B cell (primary cell): ENCODE data around the gene TPH1. TPM values are rescaled to one million over a fixed set of nuclear protein-coding genes. Genes with fewer than 3 reads are reported as not detected.

Source experiments
- ATAC-seq: fragments of 200-7000 bp; cut with Tn5 transposase; one replicate; pipeline ENCODE4 v1.10.0; 2021; ENCODE audit warnings: low read depth, mild to moderate bottlenecking, moderate number of reproducible peaks, moderate library complexity
- CTCF ChIA-PET: fragments of 350-600 bp; sonication (Branson Sonifier 250); formaldehyde crosslinking; loops from one replicate; lab custom pipeline; 2021; ENCODE audit warnings: antibody characterized with exemption, inconsistent platforms; lab: Charles Lee
- POLR2A ChIA-PET: fragments of 350-600 bp; sonication (Branson Sonifier 250); formaldehyde crosslinking; loops from one replicate; lab custom pipeline; 2021; ENCODE audit warnings: antibody characterized with exemption; lab: Charles Lee
- DNase-seq: peaks from one replicate; pipeline ENCODE4 v3.0.0; 2013
- H2AFZ ChIP-seq: 2 replicates; pipeline ENCODE4 v1.6.1; 2012; ENCODE audit warnings: mild to moderate bottlenecking, low read depth, low read length; ENCODE audit not compliant: insufficient read depth, poor library complexity, severe bottlenecking
- H3K27ac ChIP-seq, 2 donors: 1 replicate in 1 of 2; 2 replicates in 1 of 2; pipeline ENCODE4 v1.5.1; 2012 to 2013; ENCODE audit warnings: low read length in 2 of 2, mild to moderate bottlenecking in 2 of 2, moderate library complexity in 1 of 2
- H3K27me3 ChIP-seq, 4 experiments: fragments of 200-600 bp in 1 of 4; sonication (generic) in 1 of 4; replicated peaks in 1 of 4; 1 replicate in 2 of 4; 2 replicates in 2 of 4; pipeline versions ENCODE4 v1.6.1 to v1.7.0; 2013 to 2016; ENCODE audit warnings: low read length in 3 of 4, mild to moderate bottlenecking in 2 of 4, mixed read lengths in 1 of 4, moderate library complexity in 1 of 4; ENCODE audit not compliant: insufficient read depth in 4 of 4, control insufficient read depth in 3 of 4; ENCODE audit errors: control extremely low read depth in 1 of 4
- H3K36me3 ChIP-seq, 2 experiments: replicated peaks in 1 of 2; 1 replicate in 1 of 2; 2 replicates in 1 of 2; pipeline versions ENCODE4 v1.6.1 to v1.7.1; 2013; ENCODE audit warnings: low read length in 1 of 2; ENCODE audit not compliant: insufficient read depth in 2 of 2, control insufficient read depth in 1 of 2; ENCODE audit errors: control extremely low read depth in 1 of 2, extremely low read depth in 1 of 2
- H3K4me1 ChIP-seq, 2 donors: fragments of 200-600 bp in 1 of 2; sonication (generic) in 1 of 2; 1 replicate in 1 of 2; 2 replicates in 1 of 2; pipeline versions ENCODE4 v1.5.1 to v1.6.1; 2013 to 2017; ENCODE audit warnings: low read length in 2 of 2; ENCODE audit not compliant: control insufficient read depth in 2 of 2, insufficient read depth in 2 of 2
- H3K4me2 ChIP-seq: replicated peaks from 2 replicates; pipeline ENCODE3; 2012; ENCODE audit warnings: mild to moderate bottlenecking, low read depth, low read length; ENCODE audit not compliant: poor library complexity, severe bottlenecking
- H3K4me3 ChIP-seq, 5 experiments: fragments of 200-600 bp in 1 of 5; sonication (generic) in 1 of 5; 1 replicate in 3 of 5; 2 replicates in 2 of 5; pipeline versions ENCODE4 v1.5.1 to v1.7.0; 2011 to 2016; ENCODE audit warnings: low read length in 4 of 5, mild to moderate bottlenecking in 4 of 5, low read depth in 2 of 5, control low read depth in 1 of 5, moderate library complexity in 1 of 5; ENCODE audit not compliant: insufficient read depth in 1 of 5; ENCODE audit errors: control extremely low read depth in 1 of 5, extremely low read depth in 1 of 5
- H3K79me2 ChIP-seq: fragments of 200-600 bp; sonication (generic); one replicate; pipeline ENCODE4 v1.6.0; 2016; ENCODE audit warnings: low read length; ENCODE audit not compliant: control insufficient read depth, insufficient read depth
- H3K9ac ChIP-seq: fragments of 200-600 bp; sonication (generic); 2 replicates; pipeline ENCODE4 v1.6.1; 2017; ENCODE audit warnings: mild to moderate bottlenecking, low read length, moderate library complexity
- H3K9me3 ChIP-seq, 3 donors: one replicate each; pipeline versions ENCODE4 v1.6.1 to v1.7.1; 2013; ENCODE audit warnings: low read length in 2 of 3; ENCODE audit not compliant: control insufficient read depth in 2 of 3, insufficient read depth in 1 of 3; ENCODE audit errors: control extremely low read depth in 1 of 3
- H4K20me1 ChIP-seq: 2 replicates; pipeline ENCODE4 v1.6.0; 2012; ENCODE audit warnings: mild to moderate bottlenecking, low read length; ENCODE audit not compliant: insufficient read depth, control insufficient read depth, poor library complexity, severe bottlenecking
- H3K27ac Mint-ChIP-seq: one replicate; pipeline ENCODE4 v1.8.0; 2021; ENCODE audit warnings: mixed read lengths
- H3K27me3 Mint-ChIP-seq: one replicate; pipeline ENCODE4 v1.8.0; 2021; ENCODE audit warnings: mixed read lengths
- H3K4me1 Mint-ChIP-seq: one replicate; pipeline ENCODE4 v1.8.0; 2021; ENCODE audit warnings: mixed read lengths
- H3K4me3 Mint-ChIP-seq: one replicate; pipeline ENCODE4 v1.8.0; 2021; ENCODE audit warnings: mixed read lengths
- H3K9me3 Mint-ChIP-seq: one replicate; pipeline ENCODE4 v1.8.0; 2022; ENCODE audit warnings: mixed read lengths; ENCODE audit not compliant: insufficient read depth
- CTCF ChIP-seq: fragments of 200-600 bp; IDR thresholded peaks from one replicate; pipeline ENCODE4 v1.8.0; 2022; ENCODE audit warnings: antibody characterized with exemption, mild to moderate bottlenecking
- EZH2 ChIP-seq: IDR thresholded peaks from 2 replicates; pipeline ENCODE4 v1.6.1; 2012; ENCODE audit warnings: borderline replicate concordance, low read depth, mild to moderate bottlenecking, moderate library complexity, low read length; ENCODE audit not compliant: insufficient read depth, poor library complexity, severe bottlenecking
- WGBS: methylation state at CpG from one replicate; pipeline ENCODE4 v1.1.5; 2013; ENCODE audit warnings: missing lambda C conversion rate; ENCODE audit not compliant: insufficient coverage; 5-methylcytosine and 5-hydroxymethylcytosine counted together
- intact Hi-C: fragments of 100-400 bp; cut with micrococcal nuclease; formaldehyde crosslinking; loops from one replicate; pipeline ENCODE4 v1.10.0; 2022
- polyA plus RNA-seq: library from polyadenylated mRNA; depleted of rRNA; stranded (reverse); fragments of >200 nt; gene quantifications from 2 replicates; pipeline ENCODE4 v1.2.3, GENCODE V29; 2012
- total RNA-seq, 2 donors: library from RNA; stranded (reverse); fragments of 120-200 nt in 1 of 2; gene quantifications; 1 replicate in 1 of 2; 2 replicates in 1 of 2; pipeline versions ENCODE4 v1.2.3 to v1.2.4, GENCODE V29; 2013 to 2022

The TPH1 gene
- total and polyA plus RNA-seq, 2 donors (not counting 1 experiment from before 2014, with no cell fraction given): 0.51 to 2.8 TPM

GRCh38 chr11:18016789-18017188 lies 29.3 kb downstream of the TPH1 start:
- no peak overlapping the region for H3K27ac ChIP-seq
- POLR2A ChIA-PET: no interaction called here
- peaks cover 6% of the 10 kb centered on the region for H3K79me2 ChIP-seq
- ATAC-seq (no peak), DNase-seq (no peak)
- H3K9ac ChIP-seq: no peak overlapping the region
- H3K9me3 ChIP-seq: peaks cover 0 to 6% (median 0%) of the 10 kb centered on the region in 3 donors
- H3K27me3 Mint-ChIP-seq: no peaks in the 10 kb centered on the region
- H2AFZ ChIP-seq: no peak overlapping the region
- H3K27me3 ChIP-seq: no peaks in the 10 kb centered on the region
- no peak overlapping the region for H3K4me3 ChIP-seq
- H4K20me1 ChIP-seq: no peaks in the 10 kb centered on the region
- peaks cover 1% of the 10 kb centered on the region for H3K9me3 Mint-ChIP-seq
- intact Hi-C loops: loop anchor here (10.0 kb wide), 1 partner anchor 632 kb away; the partner anchor contains the start of gene KCNJ11
- peaks cover 18% of the 10 kb centered on the region for H3K4me1 Mint-ChIP-seq
- 94% methylated on average over 2 of the region's 2 CpGs for WGBS
- no peak overlapping the region for H3K4me3 Mint-ChIP-seq
- H3K36me3 ChIP-seq: no peaks in the 10 kb centered on the region
- CTCF ChIA-PET: interaction anchor here (0.6 to 1.5 kb wide), 2 partner anchors 20 to 89 kb away, joined by 4 to 5 read pairs; no protein-coding TSS in a partner anchor
- TF ChIP-seq EZH2: no peak
- no peak for TF ChIP-seq CTCF
- peaks cover 9 to 20% of the 10 kb centered on the region in 2 donors for H3K4me1 ChIP-seq
- H3K27ac Mint-ChIP-seq: no peak overlapping the region
- H3K4me2 ChIP-seq: no peak overlapping the region

- no peak for ATAC-seq
- no peaks in the 10 kb centered on the region for H4K20me1 ChIP-seq
- H3K79me2 ChIP-seq: peaks cover 6% of the 10 kb centered on the region
- H3K27ac ChIP-seq: no peak overlapping the region
- H3K4me2 ChIP-seq: no peak overlapping the region
- intact Hi-C loops: loop anchor here (5.0 to 10.0 kb wide), 2 partner anchors 630 to 1227 kb away; partner anchors contain the start of genes E2F8 and KCNJ11
- H3K4me1 ChIP-seq: peaks cover 9 to 21% of the 10 kb centered on the region in 2 donors
- no peak for TF ChIP-seq EZH2
- no peak for TF ChIP-seq CTCF
- no peak overlapping the region for H3K4me3 ChIP-seq
- Mint-ChIP-seq H3K4me3 (peak overlapping the region; percentile 53), H3K27me3 (no peaks in the 10 kb centered on the region), H3K9me3 (peaks cover 4% of the 10 kb centered on the region), H3K27ac (no peak overlapping the region), H3K4me1 (peaks cover 27% of the 10 kb centered on the region)
- ChIA-PET CTCF (interaction anchor here (0.5 to 2.3 kb wide), 2 partner anchors 63 to 91 kb away, joined by 4 to 9 read pairs; partner anchors contain the start of gene SAAL1), POLR2A (no interaction called here)
- peaks cover 0 to 14% (median 0%) of the 10 kb centered on the region in 3 donors for H3K9me3 ChIP-seq
- DNase-seq: no peak
- no peaks in the 10 kb centered on the region for H3K27me3 ChIP-seq
- H2AFZ ChIP-seq: peak overlapping the region; percentile 16
- no peaks in the 10 kb centered on the region for H3K36me3 ChIP-seq
- H3K9ac ChIP-seq: no peak overlapping the region
Measured at GRCh38 chr11:18014876-18015275, 31.2 kb downstream of the TPH1 start.
